NCI-H345 treated with DMSO at 0.1 percent for 48 hours (cell line): ENCODE measurements around the gene DTNBP1.

ENCODE experiments used
- DNase-seq: peaks from one replicate; lab custom pipeline; 2025; ENCODE audit not compliant: unreplicated experiment; lab: John Stamatoyannopoulos, UW

The DTNBP1 gene

GRCh38 chr6:15504581-15505350, 158.1 kb downstream of the DTNBP1 start:
- DNase-seq = no peak

GRCh38 chr6:15504040-15504495, 158.8 kb downstream of the DTNBP1 start:
- no peak for DNase-seq

GRCh38 chr6:15503346-15503680, 159.5 kb downstream of the DTNBP1 start:
- no peak for DNase-seq

- DNase-seq = no peak
These were observed 160.1 kb downstream of the DTNBP1 start for GRCh38 chr6:15502446-15503345.

GRCh38 chr6:15501826-15502445, 160.9 kb downstream of the DTNBP1 start:
- no peak for DNase-seq

- no peak for DNase-seq
These were observed 161.7 kb downstream of the DTNBP1 start for GRCh38 chr6:15500901-15501825.

- no peak for DNase-seq
These were observed 162.6 kb downstream of the DTNBP1 start for GRCh38 chr6:15500078-15500740.

- no peak for DNase-seq
These were observed 163.2 kb downstream of the DTNBP1 start for GRCh38 chr6:15499591-15499990.

- DNase-seq = no peak
These were observed 163.7 kb downstream of the DTNBP1 start for GRCh38 chr6:15499125-15499524.

GRCh38 chr6:15498640-15499039, 164.2 kb downstream of the DTNBP1 start:
- DNase-seq = no peak

- no peak for DNase-seq
These were observed 166.3 kb downstream of the DTNBP1 start for GRCh38 chr6:15496345-15497131.

- DNase-seq = no peak
These were observed 167.4 kb downstream of the DTNBP1 start for GRCh38 chr6:15495375-15495901.

GRCh38 chr6:15493437-15494168, 169.2 kb downstream of the DTNBP1 start:
- no peak for DNase-seq

GRCh38 chr6:15491986-15492269, 170.9 kb downstream of the DTNBP1 start:
- DNase-seq = no peak

GRCh38 chr6:15491255-15491985, 171.4 kb downstream of the DTNBP1 start:
- DNase-seq = no peak

- no peak for DNase-seq
These were observed 172.4 kb downstream of the DTNBP1 start for GRCh38 chr6:15490242-15491100.
